UCSD-AML1 (cell line): ENCODE results near the gene RNF32.

Experiments used
- DNase-seq: peaks from one replicate; lab custom pipeline; 2025; ENCODE audit not compliant: unreplicated experiment; lab: John Stamatoyannopoulos, UW

Gene RNF32

DNA sequence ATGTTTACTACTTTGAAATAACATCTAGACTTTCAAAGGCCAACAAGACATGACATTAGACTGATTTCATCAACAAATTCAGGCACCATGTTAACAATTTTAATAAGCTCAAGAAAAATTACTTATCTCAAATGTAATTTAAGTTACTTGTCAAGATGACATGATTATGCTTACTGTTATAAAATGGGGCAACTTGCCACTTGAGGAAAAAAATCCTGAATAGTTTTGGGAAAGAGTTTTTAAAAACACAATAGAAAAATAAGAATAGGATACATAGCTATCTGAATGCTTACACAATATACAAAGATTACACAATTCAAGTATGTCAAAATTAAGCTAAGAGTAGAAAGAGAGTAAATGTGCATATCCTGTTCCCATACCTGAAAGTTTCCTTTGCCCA lies 85.4 kb downstream of the RNF32 start:
- DNase-seq, result no peak
